ENCODE results near the gene KIAA1671. TPM values are rescaled to one million over a fixed set of nuclear protein-coding genes. Genes with fewer than 3 reads are reported as not detected.
A peak's percentile ranks its signal among the peaks of the same experiment; 100 is the strongest.

Gene KIAA1671
- total RNA-seq, 1 experiment from 2014 or later, result 9.6 TPM

- no peak for DNase-seq (ENCODE audit: low spot score)
- in situ Hi-C loops (cut with HindIII; ENCODE audit: low sequenced_read_pairs), result no loop called here
These were observed 99.6 kb downstream of the KIAA1671 start for GRCh38 chr22:25051983-25052710.

- in situ Hi-C loops (cut with HindIII; ENCODE audit: low sequenced_read_pairs), result no loop called here
- DNase-seq (ENCODE audit: low spot score), result no peak
These were observed 100.8 kb downstream of the KIAA1671 start for GRCh38 chr22:25053153-25053805.

DNA sequence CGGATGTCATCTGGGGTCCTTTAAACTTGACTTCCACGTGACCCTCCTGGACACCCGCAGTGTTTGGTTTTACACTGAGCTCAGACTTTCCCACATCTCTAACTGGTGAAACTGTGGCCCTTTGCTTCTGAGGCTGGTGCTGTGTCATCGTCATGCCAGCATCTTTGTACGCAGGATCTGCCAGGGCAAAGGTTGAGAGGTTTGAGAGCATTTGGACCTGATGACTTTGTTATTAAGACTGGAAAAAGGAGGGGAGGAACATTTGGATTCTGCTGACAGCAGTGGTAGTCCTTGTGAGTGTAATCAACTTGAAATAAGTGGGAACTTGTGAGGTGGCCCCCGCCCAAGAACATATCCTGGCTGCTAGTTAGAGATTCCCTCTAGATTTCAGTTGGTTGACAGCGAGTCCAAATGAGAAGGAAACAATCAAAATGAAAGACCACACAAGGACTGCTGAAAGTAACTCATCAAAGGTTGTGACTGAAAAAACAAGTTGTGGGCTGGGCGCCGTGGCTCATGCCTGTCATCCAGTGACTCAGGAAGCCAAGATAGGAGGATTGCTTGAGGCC is 102.5 kb downstream of the KIAA1671 start:
- DNase-seq (ENCODE audit: low spot score), result peak; percentile 32

DNA sequence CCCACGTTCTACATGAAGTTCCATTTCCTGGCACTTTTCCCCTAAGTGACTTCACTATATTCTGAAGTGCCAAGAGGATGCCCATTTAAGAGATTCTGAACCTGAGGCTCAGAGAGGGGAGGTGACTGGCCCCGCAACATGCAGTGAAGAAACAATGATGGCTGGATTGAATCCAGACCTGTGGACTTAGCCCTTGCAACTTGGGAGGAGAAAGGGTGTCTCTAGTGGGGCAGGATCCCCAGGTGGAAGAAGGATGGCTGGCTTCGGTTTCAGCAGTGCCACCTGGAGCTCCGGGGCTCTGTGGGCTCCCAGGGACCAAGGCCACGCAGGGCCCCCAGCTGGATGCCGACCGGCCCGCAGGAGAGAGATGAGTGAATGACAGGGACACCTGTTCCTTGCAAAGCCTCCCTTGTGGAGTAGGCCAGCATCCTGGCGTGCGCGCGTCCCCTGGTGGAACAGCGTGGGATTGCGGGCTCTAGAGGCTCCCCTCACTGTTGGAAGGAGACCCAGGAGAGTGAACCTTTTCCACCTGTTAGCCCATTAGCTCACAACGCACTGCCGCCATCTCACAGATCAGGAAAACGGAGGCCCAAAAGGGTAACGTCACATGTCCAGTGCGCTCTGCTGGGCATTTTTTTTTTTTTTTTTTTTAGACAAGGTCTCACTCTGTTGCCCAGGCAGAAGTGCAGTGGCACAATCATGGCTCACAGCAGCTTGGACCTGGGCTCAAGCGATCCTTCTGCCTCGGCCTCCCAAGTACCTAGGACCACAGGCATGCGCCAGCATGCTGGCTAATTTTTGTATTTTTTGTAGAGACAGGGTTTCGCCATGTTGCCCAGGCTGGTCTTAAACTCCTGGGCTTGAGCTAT is 104.7 kb downstream of the KIAA1671 start:
- peak; percentile 47 for DNase-seq (ENCODE audit: low spot score)
- in situ Hi-C loops (cut with HindIII; ENCODE audit: low sequenced_read_pairs), result no loop called here

More for the DNA sequence above, 102.5 kb downstream of the KIAA1671 start:
- in situ Hi-C loops (cut with HindIII; ENCODE audit: low sequenced_read_pairs), result no loop called here

GRCh38 chr22:25059438-25059837 is 106.9 kb downstream of the KIAA1671 start:
- DNase-seq (ENCODE audit: low spot score), result no peak
- in situ Hi-C loops (cut with HindIII; ENCODE audit: low sequenced_read_pairs), result no loop called here

GRCh38 chr22:25060522-25061071 is 108.1 kb downstream of the KIAA1671 start:
- DNase-seq (ENCODE audit: low spot score), result peak; percentile 15
- in situ Hi-C loops (cut with HindIII; ENCODE audit: low sequenced_read_pairs), result no loop called here

- in situ Hi-C loops (cut with HindIII; ENCODE audit: low sequenced_read_pairs), result no loop called here
- DNase-seq (ENCODE audit: low spot score), result no peak
These were observed 108.6 kb downstream of the KIAA1671 start for GRCh38 chr22:25061134-25061533.

- no peak for DNase-seq (ENCODE audit: low spot score)
- in situ Hi-C loops (cut with HindIII; ENCODE audit: low sequenced_read_pairs), result no loop called here
These were observed 109.3 kb downstream of the KIAA1671 start for GRCh38 chr22:25061605-25062376.

- no peak for DNase-seq (ENCODE audit: low spot score)
- in situ Hi-C loops (cut with HindIII; ENCODE audit: low sequenced_read_pairs), result no loop called here
These were observed 110.0 kb downstream of the KIAA1671 start for GRCh38 chr22:25062386-25063085.

DNA sequence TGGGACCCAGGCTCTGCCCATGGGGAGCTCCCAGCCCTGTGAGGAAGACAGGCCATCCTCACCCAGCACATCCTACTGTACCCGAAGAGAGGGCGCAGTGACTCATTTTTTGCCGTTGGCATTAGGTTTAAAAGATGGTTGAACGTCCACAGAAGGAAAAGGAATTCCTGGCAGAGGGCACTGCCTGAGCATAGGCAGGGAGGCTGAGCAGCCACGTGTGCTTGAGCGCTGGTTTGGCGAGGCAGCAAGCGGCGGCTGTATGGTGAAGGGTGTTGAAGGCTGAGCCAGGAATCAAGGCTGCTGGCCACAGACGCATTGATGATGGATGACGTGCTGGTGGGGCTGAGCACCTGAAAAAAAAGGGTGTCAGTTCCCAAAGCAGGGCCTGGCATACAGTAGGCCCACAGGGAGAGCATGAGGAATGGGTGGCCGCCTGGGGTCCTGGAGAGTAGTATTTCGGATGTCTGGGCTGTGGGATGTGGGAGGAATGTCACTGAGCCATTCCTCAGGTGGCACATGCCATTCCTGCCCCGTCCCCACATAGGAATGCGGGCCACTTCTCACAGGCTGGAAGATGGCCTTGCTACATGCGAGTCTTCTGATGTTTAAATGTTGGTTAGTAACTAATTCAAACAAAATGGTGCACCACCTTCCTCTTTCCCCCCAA is 112.5 kb downstream of the KIAA1671 start:
- in situ Hi-C loops (cut with HindIII; ENCODE audit: low sequenced_read_pairs), result no loop called here

DNA sequence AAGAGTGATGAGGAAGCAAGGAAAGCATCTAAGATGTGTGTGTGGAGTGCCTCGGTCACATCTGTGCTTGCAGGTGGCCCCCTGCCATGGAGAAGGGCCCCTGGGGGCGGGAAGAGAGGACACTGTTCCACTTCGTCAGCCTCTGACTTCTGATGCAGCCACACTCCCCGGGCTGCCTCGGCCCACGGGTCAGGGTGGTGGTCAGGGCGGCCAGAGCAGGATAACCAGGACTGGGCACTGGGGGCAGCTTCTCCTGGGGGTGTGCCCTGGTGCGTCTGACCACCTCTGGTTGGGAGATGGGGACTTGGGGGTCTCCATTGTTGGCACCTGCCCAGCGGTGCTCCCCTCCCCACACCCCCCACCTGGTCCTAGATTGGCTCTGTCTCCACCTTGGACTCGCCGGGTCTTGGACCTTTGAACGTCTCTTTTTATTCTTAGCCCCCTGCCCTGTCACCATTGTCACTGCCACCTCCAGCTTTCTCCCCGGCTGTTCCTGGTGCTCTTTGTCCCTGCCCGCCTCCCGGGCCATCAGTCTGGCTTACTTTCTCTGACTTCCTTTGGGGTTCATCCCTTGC is 114.4 kb downstream of the KIAA1671 start:
- in situ Hi-C loops (cut with HindIII; ENCODE audit: low sequenced_read_pairs), result no loop called here
- no peak for DNase-seq (ENCODE audit: low spot score)

More for the DNA sequence above, 112.5 kb downstream of the KIAA1671 start:
- no peak for DNase-seq (ENCODE audit: low spot score)

GRCh38 chr22:25067851-25068421 is 115.4 kb downstream of the KIAA1671 start:
- in situ Hi-C loops (cut with HindIII; ENCODE audit: low sequenced_read_pairs), result no loop called here
- DNase-seq (ENCODE audit: low spot score), result peak; percentile 31

GRCh38 chr22:25068707-25069106 is 116.2 kb downstream of the KIAA1671 start:
- DNase-seq (ENCODE audit: low spot score), result no peak
- in situ Hi-C loops (cut with HindIII; ENCODE audit: low sequenced_read_pairs), result no loop called here

DNA sequence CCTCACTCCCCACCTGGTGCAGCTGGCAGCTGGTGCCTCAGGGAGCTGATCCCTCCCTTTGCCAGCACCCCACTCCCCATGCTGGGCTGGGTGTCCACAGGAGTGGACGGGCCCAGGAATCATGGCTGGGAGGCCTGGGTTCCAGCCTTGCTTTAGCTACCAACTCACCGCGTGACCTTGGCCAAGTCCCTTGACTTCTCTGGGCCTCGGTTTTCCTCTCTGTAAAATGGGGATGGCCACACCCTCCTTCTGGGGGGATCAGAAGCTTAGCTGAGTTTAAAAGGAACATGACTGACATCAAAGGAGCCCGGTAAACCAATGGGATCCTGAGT is 116.9 kb downstream of the KIAA1671 start:
- DNase-seq (ENCODE audit: low spot score), result no peak
- in situ Hi-C loops (cut with HindIII; ENCODE audit: low sequenced_read_pairs), result no loop called here

DNA sequence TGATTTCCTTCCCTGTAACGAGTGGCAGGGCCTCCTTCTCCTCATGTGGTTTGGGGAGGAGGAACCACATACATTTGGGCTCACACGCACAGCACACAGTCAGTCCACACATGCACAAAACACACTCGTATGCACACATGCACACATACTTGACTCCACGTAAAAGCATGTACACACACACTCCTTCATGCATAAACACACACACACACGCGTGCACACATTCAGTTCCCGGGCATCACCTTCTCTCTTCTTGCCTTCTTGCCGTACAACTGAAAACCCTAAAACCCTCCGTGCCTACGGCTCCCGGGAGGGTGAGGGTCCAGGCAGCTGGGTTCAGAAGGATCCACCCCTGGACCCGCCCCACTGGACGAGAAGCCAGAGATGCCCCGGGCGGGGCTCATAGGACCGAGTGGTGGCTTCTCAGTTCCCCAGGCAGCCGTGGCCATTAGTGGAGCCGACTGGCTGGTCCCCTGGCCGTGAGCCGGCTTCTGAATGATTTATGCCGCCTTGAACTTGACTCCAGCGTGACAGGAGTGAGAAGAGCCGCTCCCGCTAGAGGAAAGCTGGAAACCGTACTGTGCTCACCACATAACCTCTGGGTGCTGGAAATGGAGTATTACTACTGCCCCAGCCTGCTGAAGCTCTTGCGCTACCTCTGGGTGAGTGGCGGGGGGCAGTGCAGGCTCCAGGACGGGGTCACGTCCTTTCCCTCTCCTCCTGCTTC is 117.4 kb downstream of the KIAA1671 start:
- in situ Hi-C loops (cut with HindIII; ENCODE audit: low sequenced_read_pairs), result no loop called here
- no peak for DNase-seq (ENCODE audit: low spot score)

- no peak for DNase-seq (ENCODE audit: low spot score)
- in situ Hi-C loops (cut with HindIII; ENCODE audit: low sequenced_read_pairs), result no loop called here
These were observed 118.4 kb downstream of the KIAA1671 start for GRCh38 chr22:25070956-25071355.

All from G401 (cell line).